Peyer's patch (tissue), 4 donors: Measurements from ENCODE around the gene FAT3.

Experiments used
- CTCF ChIP-seq, 6 experiments: fragments of 450-650 bp in 4 of 6; fragments of 200-600 bp in 2 of 6; sonication (generic) in 1 of 6; IDR thresholded peaks; one replicate each; pipeline ENCODE4 v1.5.1; 2017 to 2019; ENCODE audit warnings: antibody characterized with exemption in 6 of 6, mild to moderate bottlenecking in 3 of 6, moderate library complexity in 1 of 6
- POLR2A ChIP-seq, 2 donors: fragments of 450-650 bp; IDR thresholded peaks; one replicate each; pipeline ENCODE4 v1.5.1; 2017; ENCODE audit warnings: antibody characterized with exemption in 2 of 2, mild to moderate bottlenecking in 2 of 2, moderate library complexity in 2 of 2

GRCh38 chr11:92206441-92206840 lies 18.2 kb upstream of the FAT3 start:
- TF ChIP-seq CTCF (IDR thresholded peaks at IDR 0.05) (no peak), POLR2A (IDR thresholded peaks at IDR 0.05) (no peak)
